ENCODE measurements around the gene BRD7.

DNA sequence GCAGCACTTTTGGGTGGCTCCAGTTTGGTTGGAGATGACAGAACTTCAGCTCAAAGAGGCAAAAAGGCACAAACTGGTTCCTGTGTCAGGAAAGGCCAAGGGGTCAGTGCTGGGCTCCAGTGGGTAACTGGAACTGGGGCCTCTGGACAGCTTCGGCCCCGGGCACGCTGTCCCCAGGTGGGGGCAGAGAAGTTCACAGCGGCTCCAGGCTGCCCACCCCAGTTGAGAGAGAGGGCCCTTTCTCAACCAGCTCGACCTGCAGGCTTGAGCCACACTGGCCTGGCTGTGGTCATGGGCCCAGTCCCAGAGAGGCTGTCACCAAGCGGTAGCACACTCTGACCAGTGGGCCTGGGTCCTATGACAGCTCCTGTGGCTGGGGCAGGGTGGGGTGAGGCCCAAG lies 77.9 kb downstream of the BRD7 start:
- TF ChIP-seq POLR2AphosphoS5 (IDR thresholded peaks at IDR 0.05; ENCODE audit: low read depth, low read length): no peak
- TF ChIP-seq, protein P1, sequence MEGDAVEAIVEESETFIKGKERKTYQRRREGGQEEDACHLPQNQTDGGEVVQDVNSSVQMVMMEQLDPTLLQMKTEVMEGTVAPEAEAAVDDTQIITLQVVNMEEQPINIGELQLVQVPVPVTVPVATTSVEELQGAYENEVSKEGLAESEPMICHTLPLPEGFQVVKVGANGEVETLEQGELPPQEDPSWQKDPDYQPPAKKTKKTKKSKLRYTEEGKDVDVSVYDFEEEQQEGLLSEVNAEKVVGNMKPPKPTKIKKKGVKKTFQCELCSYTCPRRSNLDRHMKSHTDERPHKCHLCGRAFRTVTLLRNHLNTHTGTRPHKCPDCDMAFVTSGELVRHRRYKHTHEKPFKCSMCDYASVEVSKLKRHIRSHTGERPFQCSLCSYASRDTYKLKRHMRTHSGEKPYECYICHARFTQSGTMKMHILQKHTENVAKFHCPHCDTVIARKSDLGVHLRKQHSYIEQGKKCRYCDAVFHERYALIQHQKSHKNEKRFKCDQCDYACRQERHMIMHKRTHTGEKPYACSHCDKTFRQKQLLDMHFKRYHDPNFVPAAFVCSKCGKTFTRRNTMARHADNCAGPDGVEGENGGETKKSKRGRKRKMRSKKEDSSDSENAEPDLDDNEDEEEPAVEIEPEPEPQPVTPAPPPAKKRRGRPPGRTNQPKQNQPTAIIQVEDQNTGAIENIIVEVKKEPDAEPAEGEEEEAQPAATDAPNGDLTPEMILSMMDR (IDR thresholded peaks at IDR 0.05): no peak
- no peak for TF ChIP-seq TCF7L2 (IDR thresholded peaks at IDR 0.05; ENCODE audit: low read depth, low read length)
- TF ChIP-seq REST (IDR thresholded peaks at IDR 0.05; ENCODE audit: insufficient read depth in 1 of 2, low read depth in 2 of 2, low read length in 1 of 2): no peak
- no peak for TF ChIP-seq SIN3A (IDR thresholded peaks at IDR 0.05; ENCODE audit: borderline replicate concordance, insufficient read depth, low read depth, low read length)
